Measurements from ENCODE around the gene STK10.

The STK10 gene

DNA sequence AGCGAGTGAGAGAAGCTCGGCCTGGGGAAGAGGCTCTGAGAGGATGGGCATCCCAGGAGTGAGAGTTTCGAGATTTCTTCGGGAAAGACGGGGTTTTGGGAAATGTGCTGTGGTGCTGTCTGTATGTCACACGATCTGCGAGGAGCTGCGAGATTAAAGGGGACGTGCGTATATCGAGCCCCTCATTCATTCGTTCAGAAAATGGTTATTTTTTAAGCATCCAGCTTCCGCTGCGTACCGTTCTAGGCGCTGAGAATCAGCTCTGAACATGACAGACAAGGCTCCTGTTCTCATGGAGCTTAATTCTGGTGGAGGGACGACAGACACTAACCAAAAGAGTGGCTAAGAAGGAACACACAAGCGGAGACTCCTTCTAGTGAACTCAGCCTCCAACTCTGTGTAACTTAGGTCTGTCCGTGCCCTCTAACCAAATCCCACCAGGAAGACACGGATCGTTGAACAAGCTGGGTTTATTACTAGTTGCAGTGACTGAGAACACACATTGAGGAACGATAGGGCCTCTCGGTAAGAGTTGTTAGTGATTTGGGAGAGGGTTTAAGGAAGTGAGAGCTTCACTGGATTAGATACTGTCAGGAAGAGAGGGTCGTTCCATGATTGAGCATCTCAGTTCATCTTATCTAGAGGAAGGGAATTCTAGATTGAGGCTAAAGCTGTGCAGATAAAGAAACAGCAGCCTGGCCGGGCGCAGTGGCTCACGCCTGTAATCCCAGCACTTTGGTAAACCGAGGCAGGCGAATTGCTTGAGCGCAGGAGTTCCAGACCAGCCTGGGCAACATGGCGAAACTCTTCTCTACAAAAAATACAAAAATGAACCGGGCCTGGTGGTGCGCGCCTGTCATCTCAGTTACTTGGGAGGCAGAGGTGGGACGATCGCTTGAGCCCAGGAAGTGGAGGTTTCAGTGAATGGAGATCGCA lies 180.6 kb downstream of the STK10 start:
- no peak for DNase-seq (ENCODE audit: low read depth)

DNA sequence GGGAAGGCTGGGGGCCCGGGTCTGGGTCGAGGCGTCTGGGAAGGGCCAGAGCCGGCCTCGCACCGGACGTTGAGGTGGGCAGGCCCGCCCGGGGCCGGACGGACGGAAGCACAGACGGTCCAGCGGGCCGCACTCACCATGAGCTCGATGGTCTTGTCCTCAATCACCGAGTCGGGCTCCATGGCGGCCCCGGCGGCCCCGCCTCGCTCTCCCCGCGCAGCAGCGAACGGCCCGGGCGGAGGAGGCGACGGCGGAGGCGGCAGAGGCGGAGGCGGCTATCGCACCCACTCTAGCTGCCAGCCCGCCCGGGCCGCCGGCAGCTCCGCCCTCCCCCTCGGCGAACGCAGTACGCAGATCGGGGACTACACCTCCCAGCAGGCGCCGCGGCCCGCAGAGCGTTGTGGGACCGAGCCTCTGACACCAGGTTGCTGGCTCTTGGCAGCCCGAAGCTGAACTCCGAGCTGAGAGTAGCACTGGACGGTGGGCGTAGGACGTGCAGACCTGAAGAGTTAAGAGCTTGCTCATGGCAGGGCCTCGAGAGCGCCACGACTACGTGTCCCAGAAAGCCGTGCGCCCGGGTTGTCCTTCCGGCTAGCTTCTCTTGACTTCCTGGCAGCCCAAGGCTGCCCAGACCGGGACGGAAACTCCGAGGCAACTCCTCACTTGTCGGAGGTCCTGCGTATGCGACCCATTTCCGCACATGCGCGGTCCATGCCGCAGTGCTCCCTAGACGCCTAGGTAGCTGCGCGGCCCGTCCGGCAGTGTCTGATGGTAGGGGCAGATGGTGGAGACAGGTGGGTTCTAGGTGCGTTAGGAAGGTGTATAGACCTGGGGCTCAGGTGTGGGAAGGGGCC lies 181.5 kb downstream of the STK10 start, which contains the start of gene FBXW11:
FBXW11 (minus strand) TSS at position 318 of the 854 bp plus-strand sequence; CDS start at position 182, 136 bp downstream.
- peak; percentile 91 for DNase-seq (ENCODE audit: low read depth)

DNA sequence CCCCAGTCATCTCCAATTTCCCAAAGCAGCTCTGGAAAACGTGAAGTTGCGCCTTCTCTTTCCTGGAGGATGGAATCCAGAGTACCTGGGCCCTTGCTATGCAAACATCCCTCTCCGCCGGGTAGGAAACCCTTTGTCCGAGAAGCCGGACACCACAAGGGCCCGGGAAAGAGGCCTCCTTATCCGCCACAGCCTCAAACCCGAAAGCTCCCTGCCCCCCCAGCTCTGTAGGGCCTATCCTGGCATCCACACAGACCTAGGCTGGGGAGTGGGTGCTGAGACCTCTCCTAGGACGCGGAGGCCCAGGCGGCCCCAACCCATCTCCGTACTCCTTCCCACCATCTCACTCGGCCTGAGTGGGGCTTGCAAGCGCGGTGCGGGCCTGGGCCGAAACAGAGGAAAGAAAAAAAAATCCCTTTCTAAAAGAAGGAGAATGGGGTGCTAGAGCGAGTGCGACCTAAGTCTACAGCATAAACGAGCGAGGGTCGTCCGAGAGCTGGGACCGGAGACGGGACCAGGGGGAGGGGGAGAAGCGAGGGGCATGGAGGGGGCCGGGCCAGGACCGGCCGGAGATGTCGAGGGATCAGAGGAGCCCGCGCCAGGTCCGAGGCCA lies 182.2 kb downstream of the STK10 start:
- peak; percentile 18 for DNase-seq (ENCODE audit: low read depth)

DNA sequence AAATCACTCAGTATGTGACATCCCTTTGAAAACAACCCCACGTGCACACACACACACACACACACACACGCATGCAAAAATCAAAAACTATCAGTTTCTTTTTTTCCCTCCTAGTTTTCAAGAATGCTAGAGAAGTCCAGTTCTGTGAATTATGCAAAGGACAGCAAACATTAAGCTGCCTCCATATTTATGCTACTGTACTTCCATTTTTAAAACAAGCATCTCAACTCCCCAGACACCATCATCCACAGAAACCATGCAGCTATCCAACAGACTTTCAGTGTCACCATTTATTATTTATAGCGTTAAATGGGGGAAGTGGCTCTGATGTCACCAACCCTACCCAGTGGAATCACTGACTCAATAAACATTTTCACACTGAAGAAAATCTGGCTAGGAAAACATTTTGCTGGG lies 183.2 kb downstream of the STK10 start:
- no peak for DNase-seq (ENCODE audit: low read depth)

DNA sequence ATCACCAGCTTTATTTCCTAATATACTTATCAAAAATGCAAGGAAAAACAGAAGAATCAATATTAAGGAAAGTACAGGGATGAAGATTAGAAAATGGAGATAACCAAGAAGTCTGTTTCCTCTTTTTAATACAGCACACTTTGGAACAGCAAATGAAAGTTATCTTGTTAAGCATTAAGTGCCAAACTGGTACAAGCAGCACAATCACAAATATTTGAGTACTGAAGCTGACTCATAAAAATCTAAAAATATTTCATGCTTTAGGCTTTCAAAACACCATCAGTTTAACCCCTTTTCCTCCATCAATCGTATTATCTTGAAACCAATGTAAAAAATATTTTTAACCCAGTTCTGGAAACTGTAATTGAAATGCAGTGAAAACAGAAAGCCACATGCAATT lies 184.3 kb downstream of the STK10 start:
- DNase-seq (ENCODE audit: low read depth), result no peak

DNA sequence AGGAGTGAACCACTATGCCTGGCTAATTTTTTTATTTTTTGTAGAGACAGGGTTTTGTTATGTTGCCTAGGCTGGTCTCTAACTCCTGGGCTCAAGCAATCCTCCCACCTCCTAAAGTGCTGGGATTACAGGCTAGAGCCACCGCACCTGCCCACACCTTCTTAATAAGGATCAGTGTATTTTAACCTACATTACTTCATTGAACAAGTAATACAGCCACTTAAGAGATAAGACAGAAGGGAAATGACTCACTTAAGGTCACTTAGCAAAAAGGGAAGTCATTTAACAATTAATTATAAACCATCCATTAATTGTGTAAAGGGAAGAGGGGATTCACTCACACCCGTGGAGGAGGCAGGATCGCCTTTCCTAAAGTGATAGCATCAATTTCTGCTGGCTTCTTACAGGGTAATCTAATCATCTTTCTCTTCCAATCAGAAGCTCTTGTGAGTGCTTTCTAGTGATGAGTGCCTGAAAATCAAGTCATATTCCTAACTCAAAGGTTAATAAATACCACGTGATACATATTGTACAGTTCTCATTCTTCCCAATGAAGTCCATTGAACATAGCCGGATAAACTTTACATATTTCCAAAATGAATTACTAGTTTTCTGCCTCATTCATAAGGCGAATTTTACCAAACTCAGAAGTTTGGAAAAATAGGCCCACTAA lies 185.0 kb downstream of the STK10 start:
- DNase-seq (ENCODE audit: low read depth), result no peak

DNA sequence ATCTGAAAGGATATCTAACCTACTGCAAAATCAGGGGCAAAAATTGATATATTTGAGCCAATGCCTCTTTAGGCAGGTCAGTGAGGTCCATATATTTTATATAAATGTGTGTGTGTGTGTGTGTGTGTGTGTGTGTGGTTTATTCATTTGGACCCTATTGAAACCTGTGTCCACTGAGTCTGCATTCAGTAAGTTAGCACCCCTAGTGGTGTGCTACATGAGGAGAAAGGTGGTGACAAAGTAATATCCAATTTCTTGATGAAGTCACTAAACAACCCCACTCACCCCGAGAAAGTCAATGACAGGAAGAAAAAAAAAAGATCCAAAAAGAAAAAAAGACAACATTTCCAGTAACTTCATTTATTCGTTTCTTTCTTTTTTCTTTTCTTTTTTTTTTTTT lies 185.7 kb downstream of the STK10 start:
- no peak for DNase-seq (ENCODE audit: low read depth)

DNA sequence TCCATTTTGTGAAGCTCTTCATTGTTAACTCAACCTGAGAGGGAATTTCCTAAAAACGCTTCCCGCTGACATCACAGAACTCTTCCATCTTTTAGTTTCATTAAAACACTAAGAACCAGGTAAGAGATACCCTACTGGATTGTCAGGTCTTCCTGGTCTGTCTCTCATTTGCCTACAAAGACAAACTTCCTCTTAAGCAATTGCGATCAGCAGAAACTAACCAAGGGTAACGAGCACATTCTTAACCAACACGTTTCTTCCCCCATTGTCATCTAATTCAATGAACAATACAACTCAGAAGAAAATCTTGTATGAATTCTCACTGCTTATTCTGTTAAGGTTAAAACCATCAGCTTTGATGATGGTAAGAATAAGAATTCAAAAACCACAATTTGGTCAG lies 188.1 kb downstream of the STK10 start:
- DNase-seq (ENCODE audit: low read depth), result no peak

DNA sequence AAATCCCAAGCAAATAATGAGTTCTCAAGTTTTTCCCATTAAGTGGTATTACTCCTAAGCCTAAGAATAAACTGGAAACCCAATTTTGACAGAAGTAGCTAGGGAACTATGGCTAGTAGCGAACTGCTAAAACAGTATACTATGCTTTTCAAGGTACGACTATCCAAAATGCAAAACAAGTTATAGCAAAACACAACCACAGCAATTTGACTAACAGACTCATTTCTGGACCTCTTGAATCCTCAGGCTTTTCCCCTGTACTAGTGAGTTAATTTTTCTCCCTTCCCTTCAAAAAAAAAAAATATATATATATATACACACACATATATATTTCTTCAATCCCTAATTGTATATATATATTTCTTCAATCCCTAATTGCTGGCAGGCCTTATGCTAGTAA lies 188.9 kb downstream of the STK10 start:
- no peak for DNase-seq (ENCODE audit: low read depth)

DNA sequence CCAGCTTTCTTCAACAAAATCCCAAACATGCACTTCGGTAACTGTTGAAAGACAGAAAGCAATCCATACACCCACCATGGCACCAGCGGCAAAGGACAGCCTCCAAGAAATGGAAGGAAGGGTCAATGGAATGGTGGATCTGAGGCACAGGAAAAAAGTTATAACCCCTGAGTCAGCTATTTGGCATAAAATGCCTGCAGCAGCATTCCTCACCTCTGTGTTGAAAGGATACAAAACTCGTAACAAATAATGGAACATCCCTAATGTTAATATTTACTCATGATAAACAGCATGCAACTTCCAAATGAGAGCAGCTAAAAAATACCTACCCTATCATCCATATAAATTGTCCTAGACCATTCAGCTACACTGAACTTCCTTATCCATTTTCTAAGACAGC lies 191.0 kb downstream of the STK10 start:
- DNase-seq (ENCODE audit: low read depth), result no peak

DNA sequence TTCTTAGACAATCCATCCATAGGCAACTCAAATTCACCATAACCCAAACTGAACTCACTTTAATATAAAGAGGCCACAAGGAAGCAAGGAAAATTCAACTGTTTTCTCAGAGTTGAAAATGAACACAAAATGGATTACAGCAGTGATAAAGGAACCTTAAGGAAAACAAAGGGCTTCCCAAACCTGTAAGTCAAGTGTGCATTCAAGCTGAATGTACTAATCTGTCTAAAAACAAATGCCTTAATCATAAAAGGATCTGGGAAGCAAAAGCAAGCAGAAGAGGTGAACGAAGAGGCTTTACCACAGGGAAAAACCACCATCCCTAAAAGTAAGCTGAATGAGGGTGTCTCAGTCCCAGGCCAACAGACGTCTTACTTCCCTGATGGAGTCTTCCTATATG lies 195.2 kb downstream of the STK10 start:
- no peak for DNase-seq (ENCODE audit: low read depth)

DNA sequence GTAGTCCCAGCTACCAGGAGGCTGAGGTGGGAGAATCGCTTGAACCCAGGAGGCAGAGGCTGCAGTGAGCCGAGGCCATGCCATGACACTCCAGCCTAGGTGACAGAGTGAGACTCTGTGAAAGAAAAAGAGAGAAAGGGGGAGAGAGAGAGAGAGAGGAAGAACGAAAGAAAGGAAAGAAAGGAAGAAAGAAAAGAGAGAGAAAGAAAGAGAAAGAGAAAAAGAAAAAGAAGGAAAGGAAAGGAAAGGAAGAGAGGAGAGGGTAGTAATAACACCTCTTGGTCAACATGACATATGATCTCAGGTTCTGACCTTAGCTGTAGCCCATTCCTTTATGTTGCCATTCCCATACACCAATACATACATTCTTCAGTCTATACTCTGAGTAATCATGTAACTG lies 195.7 kb downstream of the STK10 start:
- no peak for DNase-seq (ENCODE audit: low read depth)
